Mesendoderm (in vitro differentiated cells): ENCODE data around the gene TMEM72.
A peak's percentile ranks its signal among the peaks of the same experiment; 100 is the strongest.

Experiments used
- DNase-seq: peaks from one replicate; pipeline ENCODE4 v3.0.0; 2013
- H2AK5ac ChIP-seq: 2 replicates; pipeline ENCODE4 v1.6.1; 2013; ENCODE audit warnings: low read length, inconsistent platforms
- H2BK120ac ChIP-seq: 2 replicates; pipeline ENCODE4 v1.6.1; 2013; ENCODE audit warnings: low read depth, mild to moderate bottlenecking, low read length, moderate library complexity, mixed read lengths
- H2BK15ac ChIP-seq: replicated peaks from 2 replicates; pipeline ENCODE4 v1.6.1; 2013; ENCODE audit warnings: low read depth, mild to moderate bottlenecking, moderate library complexity
- H2BK5ac ChIP-seq: 2 replicates; pipeline ENCODE4 v1.6.1; 2013; ENCODE audit warnings: low read length, inconsistent platforms
- H3K18ac ChIP-seq: 2 replicates; pipeline ENCODE4 v1.6.1; 2013; ENCODE audit warnings: mild to moderate bottlenecking, low read length, mixed read lengths
- H3K23ac ChIP-seq: one replicate; pipeline ENCODE4 v1.6.1; 2013; ENCODE audit warnings: low read length
- H3K27ac ChIP-seq: 2 replicates; pipeline ENCODE4 v1.5.1; 2013; ENCODE audit warnings: low read depth, mild to moderate bottlenecking, inconsistent platforms, low read length, moderate library complexity
- H3K27me3 ChIP-seq: 2 replicates; pipeline ENCODE4 v1.6.1; 2013; ENCODE audit warnings: low read length, control low read depth, mild to moderate bottlenecking, inconsistent platforms; ENCODE audit not compliant: insufficient read depth, poor library complexity
- H3K36me3 ChIP-seq: 2 replicates; pipeline ENCODE4 v1.6.1; 2013; ENCODE audit warnings: low read length, inconsistent platforms; ENCODE audit not compliant: control insufficient read depth, insufficient read depth
- H3K4ac ChIP-seq: one replicate; pipeline ENCODE4 v1.6.1; 2013; ENCODE audit warnings: low read depth, mild to moderate bottlenecking, low read length, moderate library complexity
- H3K4me1 ChIP-seq: 2 replicates; pipeline ENCODE4 v1.6.1; 2013; ENCODE audit warnings: low read depth, low read length, inconsistent platforms; ENCODE audit not compliant: control insufficient read depth
- H3K4me2 ChIP-seq: 2 replicates; pipeline ENCODE4 v1.6.1; 2013; ENCODE audit warnings: low read length
- H3K4me3 ChIP-seq: 2 replicates; pipeline ENCODE4 v1.5.1; 2013; ENCODE audit warnings: mild to moderate bottlenecking, low read length
- H3K56ac ChIP-seq: one replicate; pipeline ENCODE4 v1.6.1; 2013; ENCODE audit warnings: low read length
- H3K79me1 ChIP-seq: 2 replicates; pipeline ENCODE4 v1.6.1; 2013; ENCODE audit warnings: low read length, inconsistent platforms
- H3K79me2 ChIP-seq: 2 replicates; pipeline ENCODE4 v1.6.1; 2013; ENCODE audit warnings: mild to moderate bottlenecking, low read length; ENCODE audit not compliant: control insufficient read depth, insufficient read depth
- H3K9ac ChIP-seq: 2 replicates; pipeline ENCODE4 v1.6.1; 2013; ENCODE audit warnings: low read length, inconsistent platforms
- H4K5ac ChIP-seq: one replicate; pipeline ENCODE4 v1.6.1; 2013; ENCODE audit warnings: low read length
- H4K8ac ChIP-seq: one replicate; pipeline ENCODE4 v1.6.1; 2013; ENCODE audit warnings: low read depth, mild to moderate bottlenecking, control low read depth, low read length, moderate library complexity
- WGBS: extraction: QIAGEN DNeasy Blood & Tissue Kit; methylation state at CpG from one replicate; pipeline ENCODE4 v1.1.7; 2013; ENCODE audit warnings: low lambda C conversion rate, missing lambda C conversion rate; ENCODE audit not compliant: insufficient coverage; ENCODE audit errors: extremely low coverage; 5-methylcytosine and 5-hydroxymethylcytosine counted together

TMEM72 gene

GRCh38 chr10:44951576-44952226 lies 40.6 kb downstream of the TMEM72 start:
- no peak overlapping the region for H3K4ac ChIP-seq
- no peak overlapping the region for H2BK5ac ChIP-seq
- H3K4me2 ChIP-seq = no peak overlapping the region
- H3K9ac ChIP-seq = no peak overlapping the region
- no peak overlapping the region for H3K18ac ChIP-seq
- no peaks in the 10 kb centered on the region for H3K79me1 ChIP-seq
- no peak overlapping the region for H2BK15ac ChIP-seq
- H3K4me1 ChIP-seq = peaks cover 6% of the 10 kb centered on the region
- no peak overlapping the region for H3K56ac ChIP-seq
- no peak overlapping the region for H2BK120ac ChIP-seq
- H3K23ac ChIP-seq = no peak overlapping the region
- H3K27ac ChIP-seq = no peak overlapping the region
- DNase-seq = no peak
- H3K36me3 ChIP-seq = no peaks in the 10 kb centered on the region
- no peak overlapping the region for H3K4me3 ChIP-seq
- no peaks in the 10 kb centered on the region for H3K79me2 ChIP-seq
- H4K8ac ChIP-seq = no peak overlapping the region
- no peak overlapping the region for H4K5ac ChIP-seq
- H2AK5ac ChIP-seq = no peak overlapping the region
- no peaks in the 10 kb centered on the region for H3K27me3 ChIP-seq
- no CpG with 5 or more reads among the region's 7 CpGs for WGBS

- H3K79me1 ChIP-seq = no peaks in the 10 kb centered on the region
- no peak overlapping the region for H3K9ac ChIP-seq
- H4K5ac ChIP-seq = no peak overlapping the region
- no peak overlapping the region for H4K8ac ChIP-seq
- H3K23ac ChIP-seq = no peak overlapping the region
- no peak overlapping the region for H2BK5ac ChIP-seq
- peaks cover 6% of the 10 kb centered on the region for H3K4me1 ChIP-seq
- H3K27ac ChIP-seq = no peak overlapping the region
- no peak overlapping the region for H3K4me2 ChIP-seq
- H3K79me2 ChIP-seq = no peaks in the 10 kb centered on the region
- no peak overlapping the region for H3K18ac ChIP-seq
- no CpG with 5 or more reads among the region's 2 CpGs for WGBS
- H2BK120ac ChIP-seq = no peak overlapping the region
- no peak overlapping the region for H3K4me3 ChIP-seq
- H2BK15ac ChIP-seq = no peak overlapping the region
- H2AK5ac ChIP-seq = no peak overlapping the region
- no peaks in the 10 kb centered on the region for H3K36me3 ChIP-seq
- peak; percentile 89 for DNase-seq
- H3K27me3 ChIP-seq = no peaks in the 10 kb centered on the region
- H3K4ac ChIP-seq = no peak overlapping the region
- H3K56ac ChIP-seq = peak overlapping the region; percentile 3
Observed at GRCh38 chr10:44952779-44953231, 41.7 kb downstream of the TMEM72 start.

GRCh38 chr10:44954042-44954441 lies 42.9 kb downstream of the TMEM72 start:
- H2BK5ac ChIP-seq = no peak overlapping the region
- no peaks in the 10 kb centered on the region for H3K79me1 ChIP-seq

GRCh38 chr10:44954962-44955361 lies 43.8 kb downstream of the TMEM72 start:
- Histone ChIP-seq H3K4me3 (no peak overlapping the region), H3K79me2 (no peaks in the 10 kb centered on the region), H3K56ac (no peak overlapping the region), H3K9ac (no peak overlapping the region), H3K36me3 (no peaks in the 10 kb centered on the region), H3K27ac (no peak overlapping the region), H4K8ac (no peak overlapping the region), H3K79me1 (no peaks in the 10 kb centered on the region), H3K23ac (no peak overlapping the region), H4K5ac (no peak overlapping the region), H2BK120ac (no peak overlapping the region), H3K4me1 (peaks cover 8% of the 10 kb centered on the region), H3K4ac (no peak overlapping the region), H2BK15ac (no peak overlapping the region), H3K18ac (no peak overlapping the region), H3K4me2 (no peak overlapping the region), H3K27me3 (no peaks in the 10 kb centered on the region), H2AK5ac (no peak overlapping the region), H2BK5ac (no peak overlapping the region)
- DNase-seq = no peak

More at GRCh38 chr10:44954042-44954441, 42.9 kb downstream of the TMEM72 start:
- Histone ChIP-seq H2AK5ac (no peak overlapping the region), H3K36me3 (no peaks in the 10 kb centered on the region), H3K27me3 (no peaks in the 10 kb centered on the region), H3K79me2 (no peaks in the 10 kb centered on the region), H4K5ac (no peak overlapping the region), H3K9ac (no peak overlapping the region), H3K23ac (no peak overlapping the region), H3K18ac (no peak overlapping the region), H4K8ac (no peak overlapping the region), H3K56ac (no peak overlapping the region), H3K4me3 (no peak overlapping the region), H2BK120ac (no peak overlapping the region), H3K4me2 (no peak overlapping the region), H2BK15ac (no peak overlapping the region), H3K27ac (no peak overlapping the region), H3K4me1 (peaks cover 8% of the 10 kb centered on the region), H3K4ac (no peak overlapping the region)
- DNase-seq = no peak

- Histone ChIP-seq H3K36me3 (no peaks in the 10 kb centered on the region), H3K4me2 (no peak overlapping the region), H3K9ac (no peak overlapping the region), H3K18ac (no peak overlapping the region), H2BK120ac (no peak overlapping the region), H2BK5ac (no peak overlapping the region), H3K27me3 (no peaks in the 10 kb centered on the region), H2AK5ac (no peak overlapping the region), H3K4ac (no peak overlapping the region), H3K4me3 (no peak overlapping the region), H2BK15ac (no peak overlapping the region), H4K5ac (no peak overlapping the region), H4K8ac (no peak overlapping the region), H3K79me1 (no peaks in the 10 kb centered on the region), H3K4me1 (peaks cover 10% of the 10 kb centered on the region), H3K56ac (no peak overlapping the region), H3K27ac (no peak overlapping the region), H3K23ac (no peak overlapping the region), H3K79me2 (no peaks in the 10 kb centered on the region)
- no peak for DNase-seq
- no CpG with 5 or more reads among the region's 8 CpGs for WGBS
Observed at GRCh38 chr10:44955413-44956070, 44.4 kb downstream of the TMEM72 start.

GRCh38 chr10:44956226-44956625 lies 45.1 kb downstream of the TMEM72 start:
- H4K8ac ChIP-seq = no peak overlapping the region
- no peak overlapping the region for H3K4me3 ChIP-seq
- no CpG with 5 or more reads among the region's 4 CpGs for WGBS
- H3K27me3 ChIP-seq = no peaks in the 10 kb centered on the region
- no peak overlapping the region for H2AK5ac ChIP-seq
- no peaks in the 10 kb centered on the region for H3K36me3 ChIP-seq
- no peak overlapping the region for H2BK15ac ChIP-seq
- no peak for DNase-seq
- H3K56ac ChIP-seq = no peak overlapping the region
- H3K79me1 ChIP-seq = no peaks in the 10 kb centered on the region
- no peak overlapping the region for H2BK5ac ChIP-seq
- H3K4me1 ChIP-seq = peaks cover 10% of the 10 kb centered on the region
- no peaks in the 10 kb centered on the region for H3K79me2 ChIP-seq
- no peak overlapping the region for H3K4me2 ChIP-seq
- H4K5ac ChIP-seq = no peak overlapping the region
- no peak overlapping the region for H3K9ac ChIP-seq
- H3K23ac ChIP-seq = no peak overlapping the region
- H3K18ac ChIP-seq = no peak overlapping the region
- no peak overlapping the region for H2BK120ac ChIP-seq
- H3K4ac ChIP-seq = no peak overlapping the region
- no peak overlapping the region for H3K27ac ChIP-seq
